ENCODE data around the gene NAA80.
"Not testable (repeated sequence)": the region's sequence is repeated elsewhere in the genome, so short reads cannot be mapped to it uniquely, and the experiment has no call there.

Gene NAA80

GRCh38 chr3:50264964-50265485, 34.2 kb downstream of the NAA80 start:
- no peak for DNase-seq (ENCODE audit: low read depth)
- TF ChIP-seq CTCF (IDR thresholded peaks at IDR 0.05; ENCODE audit: low read length, missing control alignments) = no peak
- no peak overlapping the region for H3K4me3 ChIP-seq (replicated peaks; ENCODE audit: low read depth, low read length)

GRCh38 chr3:50264383-50264963, 34.7 kb downstream of the NAA80 start:
- no peak for TF ChIP-seq CTCF (IDR thresholded peaks at IDR 0.05; ENCODE audit: low read length, missing control alignments)
- no peak overlapping the region for H3K4me3 ChIP-seq (replicated peaks; ENCODE audit: low read depth, low read length)
- DNase-seq (ENCODE audit: low read depth) = peak; percentile 86

GRCh38 chr3:50263478-50264382, 35.5 kb downstream of the NAA80 start:
- no peak for TF ChIP-seq CTCF (IDR thresholded peaks at IDR 0.05; ENCODE audit: low read length, missing control alignments)
- no peak for DNase-seq (ENCODE audit: low read depth)

GRCh38 chr3:50262778-50263177, 36.4 kb downstream of the NAA80 start:
- TF ChIP-seq CTCF (IDR thresholded peaks at IDR 0.05; ENCODE audit: low read length, missing control alignments) = no peak
- no peak for DNase-seq (ENCODE audit: low read depth)
- no peak overlapping the region for H3K4me3 ChIP-seq (replicated peaks; ENCODE audit: low read depth, low read length)

More at GRCh38 chr3:50263478-50264382, 35.5 kb downstream of the NAA80 start:
- H3K4me3 ChIP-seq (replicated peaks; ENCODE audit: low read depth, low read length) = no peak overlapping the region

- not testable (repeated sequence) for H3K4me3 ChIP-seq (replicated peaks; ENCODE audit: low read depth, low read length); DNase-seq (ENCODE audit: low read depth)
Observed at GRCh38 chr3:50262200-50262599, 37.0 kb downstream of the NAA80 start.

GRCh38 chr3:50261505-50261904, 37.7 kb downstream of the NAA80 start:
- no peak overlapping the region for H3K4me3 ChIP-seq (replicated peaks; ENCODE audit: low read depth, low read length)
- TF ChIP-seq CTCF (IDR thresholded peaks at IDR 0.05; ENCODE audit: low read length, missing control alignments) = no peak
- DNase-seq (ENCODE audit: low read depth) = no peak

- H3K4me3 ChIP-seq (replicated peaks; ENCODE audit: low read depth, low read length) = peak overlapping the region; percentile 55
- DNase-seq (ENCODE audit: low read depth) = no peak
- TF ChIP-seq CTCF (IDR thresholded peaks at IDR 0.05; ENCODE audit: low read length, missing control alignments) = no peak
Observed at GRCh38 chr3:50260942-50261441, 38.2 kb downstream of the NAA80 start.
